H1 (cell line): Measurements from ENCODE around the gene SRSF6. TPM values are rescaled to one million over a fixed set of nuclear protein-coding genes. Genes with fewer than 3 reads are reported as not detected.

Source experiments
- CTCF ChIA-PET: fragments of 300-600 bp; sonication (Branson Sonifier 250); formaldehyde crosslinking; loops from one replicate; lab custom pipeline; 2021; ENCODE audit not compliant: partially characterized antibody; lab: Charles Lee
- POLR2A ChIA-PET: fragments of 300-600 bp; sonication (Branson Sonifier 250); formaldehyde crosslinking; loops from one replicate; lab custom pipeline; 2021; ENCODE audit warnings: inconsistent platforms; ENCODE audit not compliant: partially characterized antibody; lab: Charles Lee
- DNase-seq, 2 experiments: peaks; one replicate each; pipeline versions ENCODE4 v3.0.0 to v3.0.0-alpha.2; 2010 to 2022; ENCODE audit warnings: low spot score in 2 of 2, low read depth in 1 of 2, mixed read lengths in 1 of 2
- FAIRE-seq: peaks from 2 replicates; lab custom pipeline; 2011; peaks lifted over from hg19 to GRCh38; lab: Jason Lieb, UNC
- H2AFZ ChIP-seq: 2 replicates; pipeline ENCODE4 v1.8.1; 2012; ENCODE audit warnings: low read length, inconsistent platforms
- H2AK5ac ChIP-seq: 2 replicates; pipeline ENCODE4 v1.6.1; 2013; ENCODE audit warnings: low read depth, low read length
- H2BK120ac ChIP-seq: replicated peaks from 2 replicates; pipeline ENCODE3; 2013; ENCODE audit warnings: low read depth, low read length, inconsistent platforms
- H2BK12ac ChIP-seq: 2 replicates; pipeline ENCODE4 v1.6.1; 2013; ENCODE audit warnings: low read depth, low read length
- H2BK15ac ChIP-seq: 2 replicates; pipeline ENCODE4 v1.6.1; 2013; ENCODE audit warnings: low read length
- H2BK20ac ChIP-seq: 2 replicates; pipeline ENCODE4 v1.6.1; 2013; ENCODE audit warnings: low read length
- H2BK5ac ChIP-seq: 2 replicates; pipeline ENCODE4 v1.6.1; 2013; ENCODE audit warnings: low read depth, low read length
- H3K14ac ChIP-seq: 2 replicates; pipeline ENCODE4 v1.6.1; 2013; ENCODE audit warnings: inconsistent platforms; ENCODE audit not compliant: insufficient read length
- H3K18ac ChIP-seq: 2 replicates; pipeline ENCODE4 v1.6.1; 2013; ENCODE audit warnings: low read length; ENCODE audit errors: extremely low read depth
- H3K23ac ChIP-seq: 2 replicates; pipeline ENCODE4 v1.6.1; 2013; ENCODE audit warnings: inconsistent platforms; ENCODE audit not compliant: insufficient read length
- H3K23me2 ChIP-seq: 2 replicates; pipeline ENCODE4 v1.6.1; 2013; ENCODE audit warnings: low read depth, low read length
- H3K27ac ChIP-seq: 2 replicates; pipeline ENCODE4 v1.6.1; 2011; ENCODE audit warnings: low read depth, low read length, inconsistent platforms
- H3K27me3 ChIP-seq, 4 experiments: replicated peaks in 1 of 4; 1 replicate in 1 of 4; 2 replicates in 3 of 4; pipeline versions ENCODE4 v1.6.1 to v1.8.1; 2011 to 2013; ENCODE audit warnings: low read length in 3 of 4, mild to moderate bottlenecking in 3 of 4, inconsistent platforms in 2 of 4, mixed read lengths in 2 of 4, moderate library complexity in 1 of 4; ENCODE audit not compliant: control insufficient read depth in 3 of 4, insufficient read depth in 3 of 4; ENCODE audit errors: extremely low read depth in 1 of 4
- H3K36me3 ChIP-seq, 4 experiments: 2 replicates each; pipeline versions ENCODE4 v1.6.1 to v1.8.1; 2011 to 2013; ENCODE audit warnings: mild to moderate bottlenecking in 4 of 4, low read length in 3 of 4, moderate library complexity in 2 of 4, control low read depth in 1 of 4, inconsistent platforms in 1 of 4; ENCODE audit not compliant: insufficient read depth in 4 of 4, control insufficient read depth in 2 of 4
- H3K4ac ChIP-seq: replicated peaks from 2 replicates; pipeline ENCODE3; 2013; ENCODE audit warnings: low read length, low read depth, mixed read lengths, inconsistent platforms; ENCODE audit not compliant: insufficient read length
- H3K4me1 ChIP-seq, 4 experiments: replicated peaks in 1 of 4; 1 replicate in 1 of 4; 2 replicates in 3 of 4; pipeline versions ENCODE4 v1.6.1 to v1.8.1; 2011 to 2013; ENCODE audit warnings: low read length in 3 of 4, inconsistent platforms in 2 of 4, mixed read lengths in 1 of 4; ENCODE audit not compliant: insufficient read depth in 4 of 4, control insufficient read depth in 3 of 4
- H3K4me2 ChIP-seq, 2 experiments: 2 replicates each; pipeline versions ENCODE4 v1.6.1 to v1.8.1; 2011 to 2013; ENCODE audit warnings: low read depth in 2 of 2, low read length in 2 of 2, control low read depth in 1 of 2, inconsistent platforms in 1 of 2, mild to moderate bottlenecking in 1 of 2; ENCODE audit not compliant: insufficient read depth in 1 of 2
- H3K4me3 ChIP-seq, 4 experiments: fragments of 200-600, 300-600 bp in 1 of 4; sonication (generic), shearing (Covaris generic), sonication (Bioruptor Twin) in 1 of 4; 2 replicates each; pipeline versions ENCODE4 v1.5.1 to v1.8.1; 2011 to 2016; ENCODE audit warnings: low read length in 4 of 4, low read depth in 3 of 4, control low read depth in 2 of 4, inconsistent platforms in 2 of 4, mild to moderate bottlenecking in 2 of 4, mixed read lengths in 1 of 4, moderate library complexity in 1 of 4; ENCODE audit not compliant: insufficient read depth in 2 of 4; ENCODE audit errors: extremely low read depth in 1 of 4
- H3K56ac ChIP-seq: replicated peaks from 2 replicates; pipeline ENCODE3; 2013; ENCODE audit warnings: low read depth, mild to moderate bottlenecking, mixed read lengths, low read length, inconsistent platforms; ENCODE audit not compliant: insufficient read length
- H3K79me1 ChIP-seq: 2 replicates; pipeline ENCODE4 v1.6.1; 2013; ENCODE audit warnings: low read depth, low read length, control low read depth
- H3K79me2 ChIP-seq, 2 experiments: 2 replicates each; pipeline versions ENCODE4 v1.6.1 to v1.8.1; 2012 to 2013; ENCODE audit warnings: low read length in 2 of 2, mild to moderate bottlenecking in 2 of 2, inconsistent platforms in 1 of 2; ENCODE audit not compliant: insufficient read depth in 2 of 2, control insufficient read depth in 1 of 2
- H3K9ac ChIP-seq, 4 experiments: replicated peaks in 1 of 4; 1 replicate in 1 of 4; 2 replicates in 3 of 4; pipeline versions ENCODE4 v1.6.1 to v1.8.1; 2011 to 2013; ENCODE audit warnings: low read depth in 3 of 4, low read length in 3 of 4, control low read depth in 2 of 4, mild to moderate bottlenecking in 2 of 4, moderate library complexity in 2 of 4, inconsistent platforms in 1 of 4; ENCODE audit errors: extremely low read depth in 1 of 4
- H3K9me3 ChIP-seq, 2 experiments: 2 replicates each; pipeline versions ENCODE4 v1.6.1 to v1.8.1; 2012 to 2013; ENCODE audit warnings: mild to moderate bottlenecking in 2 of 2, moderate library complexity in 2 of 2, control low read depth in 1 of 2, inconsistent platforms in 1 of 2, low read depth in 1 of 2, low read length in 1 of 2, mixed read lengths in 1 of 2; ENCODE audit not compliant: insufficient read depth in 2 of 2
- H4K20me1 ChIP-seq, 2 experiments: replicated peaks in 1 of 2; 2 replicates each; pipeline versions ENCODE3 to v1.8.1; 2011 to 2013; ENCODE audit warnings: inconsistent platforms in 2 of 2, low read length in 2 of 2, mild to moderate bottlenecking in 1 of 2; ENCODE audit not compliant: insufficient read depth in 2 of 2, control insufficient read depth in 1 of 2
- H4K5ac ChIP-seq: 2 replicates; pipeline ENCODE4 v1.6.1; 2013; ENCODE audit warnings: low read length, low read depth, mixed read lengths, inconsistent platforms; ENCODE audit not compliant: insufficient read length
- H4K8ac ChIP-seq: 2 replicates; pipeline ENCODE4 v1.8.0; 2013; ENCODE audit warnings: mild to moderate bottlenecking, moderate library complexity, low read length, inconsistent platforms; ENCODE audit not compliant: insufficient read depth; ENCODE audit errors: extremely low read depth
- H4K91ac ChIP-seq: replicated peaks from 2 replicates; pipeline ENCODE3; 2013; ENCODE audit warnings: low read length, mixed read lengths, inconsistent platforms; ENCODE audit not compliant: insufficient read length
- EP300 ChIP-seq, 2 experiments: IDR thresholded peaks; 1 replicate in 1 of 2; 2 replicates in 1 of 2; pipeline ENCODE4 v1.6.1; 2011 to 2012; ENCODE audit warnings: low read depth in 2 of 2, low read length in 2 of 2, mild to moderate bottlenecking in 2 of 2, borderline replicate concordance in 1 of 2, inconsistent platforms in 1 of 2, moderate library complexity in 1 of 2
- MAFK ChIP-seq: IDR thresholded peaks from 2 replicates; pipeline ENCODE4 v1.6.1; 2012; ENCODE audit warnings: low read depth, mild to moderate bottlenecking, improper control_type of control experiment, low read length
- POLR2AphosphoS5 ChIP-seq: IDR thresholded peaks from 2 replicates; pipeline ENCODE4 v1.6.1; 2011; ENCODE audit warnings: low read depth, low read length
- SP4 ChIP-seq: IDR thresholded peaks from 2 replicates; pipeline ENCODE4 v1.6.1; 2012; ENCODE audit warnings: low read length, inconsistent platforms
- WGBS, 2 experiments: shearing (Covaris generic) in 1 of 2; methylation state at CpG; one replicate each; pipeline versions ENCODE4 v1.1.6 to v1.1.7; 2013 to 2015; ENCODE audit warnings: low lambda C conversion rate in 2 of 2, mixed read lengths in 2 of 2, inconsistent platforms in 1 of 2, low coverage in 1 of 2, missing lambda C conversion rate in 1 of 2; ENCODE audit not compliant: insufficient replicate concordance in 2 of 2, insufficient coverage in 1 of 2, insufficient read length in 1 of 2; ENCODE audit errors: extremely low coverage in 1 of 2, missing lambda C conversion rate in 1 of 2; 5-methylcytosine and 5-hydroxymethylcytosine counted together
- polyA plus RNA-seq, 7 experiments: library from polyadenylated mRNA; depleted of rRNA in 3 of 7; stranded (reverse) in 5 of 7; unstranded in 2 of 7; fragments of >200 nt in 5 of 7; fragments of 200-250 nt in 2 of 7; gene quantifications; 1 replicate in 5 of 7; 2 replicates in 1 of 7; 4 replicates in 1 of 7; pipeline versions ENCODE4 v1.2.1 to v1.2.3, GENCODE V29; 2011 to 2013; ENCODE audit warnings: missing spikeins in 2 of 7, mixed read lengths in 2 of 7
- total RNA-seq: library from RNA; stranded (reverse); fragmentation: NEBNext Ultra II Directional; extraction: Animal tissue kit (Norgen Biotek cat#: 25700); gene quantifications from 2 replicates; pipeline ENCODE4 v1.2.1, GENCODE V29; 2021

Gene SRSF6
- total and polyA plus RNA-seq, 2 of the 8 experiments (the other 6 are each of a cell fraction or from before 2014, with no cell fraction given): 48.0 to 171 TPM

- Histone ChIP-seq H2AK5ac (no peak overlapping the region), H3K9me3 (no peaks in the 10 kb centered on the region), H3K79me1 (peaks cover 2% of the 10 kb centered on the region; the same call in 1 of the 2 replicates), H4K20me1 (peaks cover 2 to 3% of the 10 kb centered on the region in 2 experiments), H3K79me2 (peaks cover 10 to 41% of the 10 kb centered on the region in 2 experiments), H3K14ac (no peak overlapping the region), H3K4me1 (peaks cover 0 to 4% (median 0%) of the 10 kb centered on the region in 4 experiments; a peak in 2 of 7 replicates), H3K27ac (no peak overlapping the region), H3K18ac (no peak overlapping the region), H2BK5ac (no peak overlapping the region), H4K91ac (no peak overlapping the region), H4K8ac (peak overlapping the region; percentile 22; the same call in 1 of the 2 replicates), H2BK120ac (no peak overlapping the region), H3K4me2 (peak overlapping the region; percentile 72 to 75), H3K23me2 (peaks cover 3% of the 10 kb centered on the region; the same call in 1 of the 2 replicates)
- DNase-seq: no peak
- FAIRE-seq: no peak
- POLR2A ChIA-PET: interaction anchor here (0.5 to 5.2 kb wide), 15 partner anchors 7 to 1255 kb away, joined by 3 to 81 read pairs (median 29); partner anchors contain the start of genes IFT52 and L3MBTL1
- CTCF ChIA-PET: no interaction called here
- WGBS, 2 experiments: 84% methylated on average over 12 of the region's 12 CpGs; no CpG with 5 or more reads in 1 of the 2 experiments
- TF ChIP-seq EP300 (IDR thresholded peaks at IDR 0.05; ENCODE audit: borderline replicate concordance in 1 of 2, low read depth in 2 of 2, low read length in 2 of 2) (no peak), POLR2AphosphoS5 (peak; percentile 60; the same call in 1 of the 2 replicates), MAFK (no peak), SP4 (no peak)
- TF ChIP-seq, all 59 proteins: peak for 1
- H2BK12ac ChIP-seq: no peak overlapping the region
- H3K27me3 ChIP-seq: no peaks in the 10 kb centered on the region
- H3K9ac ChIP-seq: peak overlapping the region in 1 of 4 experiments; percentile 4; a peak in 1 of 7 replicates
- no peak overlapping the region for H3K23ac ChIP-seq
- no peak overlapping the region for H3K4ac ChIP-seq
- no peak overlapping the region for H2BK15ac ChIP-seq
- H3K56ac ChIP-seq: no peak overlapping the region
- H3K36me3 ChIP-seq: peaks cover 22 to 54% (median 47%) of the 10 kb centered on the region in 4 experiments
- no peak overlapping the region for H2BK20ac ChIP-seq
- no peak overlapping the region for H4K5ac ChIP-seq
- H2AFZ ChIP-seq: no peak overlapping the region
- peak overlapping the region; percentile 90 to 99 (median 96) for H3K4me3 ChIP-seq
These were observed 1.6 kb downstream of the SRSF6 start for GRCh38 chr20:43459022-43459942.
